Suppressor macrophage (primary cell): Measurements from ENCODE around the gene SH2D2A.

Experiments
- DNase-seq, 4 experiments: peaks; one replicate each; pipeline ENCODE4 v3.0.0-alpha.2; 2020 to 2022
- total RNA-seq, 17 experiments: gene quantifications; one replicate each; lab custom pipeline; 2026; ENCODE audit warnings: mixed read lengths in 6 of 17, inconsistent platforms in 3 of 17; lab: John Stamatoyannopoulos, UW

Gene SH2D2A
- total RNA-seq: 0 to 1.4 (median 0.04) reads per million in 17 experiments

- peak; percentile 41 to 62 (median 57) for DNase-seq
Measured at GRCh38 chr1:156816561-156817328, at the start of gene SH2D2A. Gene SH2D2A, minus strand, starts transcription at chr1:156816848. Its CDS starts 140 bp downstream, at chr1:156816708.

- no peak for DNase-seq
Measured at GRCh38 chr1:156865865-156866248, 49.2 kb upstream of the SH2D2A start.

- no peak for DNase-seq
Measured at GRCh38 chr1:156865258-156865657, 48.6 kb upstream of the SH2D2A start.

- DNase-seq: no peak
Measured at GRCh38 chr1:156864796-156865195, 48.1 kb upstream of the SH2D2A start.

- DNase-seq: no peak
Measured at GRCh38 chr1:156863631-156864030, 47.0 kb upstream of the SH2D2A start.

GRCh38 chr1:156862997-156863599 lies 46.5 kb upstream of the SH2D2A start:
- no peak for DNase-seq

GRCh38 chr1:156862584-156862983 lies 45.9 kb upstream of the SH2D2A start:
- no peak for DNase-seq

GRCh38 chr1:156860628-156861423 lies 44.2 kb upstream of the SH2D2A start, which contains the start of gene NTRK1:
Gene NTRK1, plus strand, starts transcription at chr1:156860865. Its CDS starts 70 bp downstream, at chr1:156860935.
- peak in 2 of 4 experiments; percentile 14 to 46 for DNase-seq

GRCh38 chr1:156860113-156860627 lies 43.5 kb upstream of the SH2D2A start:
- DNase-seq: peak; percentile 38 to 77 (median 58)

GRCh38 chr1:156859523-156860112 lies 43.0 kb upstream of the SH2D2A start:
- peak in 1 of 4 experiments; percentile 11 for DNase-seq

GRCh38 chr1:156858959-156859522 lies 42.4 kb upstream of the SH2D2A start, which contains the start of gene INSRR:
Gene INSRR, minus strand, starts transcription at chr1:156859117. Its CDS starts 496 bp downstream, at chr1:156858621.
- DNase-seq: peak in 2 of 4 experiments; percentile 17 to 30

- DNase-seq: no peak
Measured at GRCh38 chr1:156858555-156858956, 41.9 kb upstream of the SH2D2A start.

GRCh38 chr1:156857532-156857931 lies 40.9 kb upstream of the SH2D2A start:
- DNase-seq: no peak

- DNase-seq: peak in 1 of 4 experiments; percentile 17
Measured at GRCh38 chr1:156856282-156856785, 39.7 kb upstream of the SH2D2A start.

- no peak for DNase-seq
Measured at GRCh38 chr1:156854634-156855033, 38.0 kb upstream of the SH2D2A start.

GRCh38 chr1:156853761-156854160 lies 37.1 kb upstream of the SH2D2A start:
- no peak for DNase-seq

- DNase-seq: no peak
Measured at GRCh38 chr1:156852418-156852874, 35.8 kb upstream of the SH2D2A start.

- no peak for DNase-seq
Measured at GRCh38 chr1:156851779-156852417, 35.2 kb upstream of the SH2D2A start.

GRCh38 chr1:156849151-156849496 lies 32.5 kb upstream of the SH2D2A start:
- DNase-seq: no peak

- DNase-seq: no peak
Measured at GRCh38 chr1:156848461-156849150, 32.0 kb upstream of the SH2D2A start.
